GM19025 (cell line): ENCODE measurements around the gene KHSRP.

ENCODE experiments used
- ATAC-seq: cut with Tn5 transposase; IDR thresholded peaks from one replicate; pipeline ENCODE4 v1.9.1; 2021; ENCODE audit warnings: mild to moderate bottlenecking, low read depth, moderate library complexity; ENCODE audit not compliant: unreplicated experiment

Gene KHSRP

DNA sequence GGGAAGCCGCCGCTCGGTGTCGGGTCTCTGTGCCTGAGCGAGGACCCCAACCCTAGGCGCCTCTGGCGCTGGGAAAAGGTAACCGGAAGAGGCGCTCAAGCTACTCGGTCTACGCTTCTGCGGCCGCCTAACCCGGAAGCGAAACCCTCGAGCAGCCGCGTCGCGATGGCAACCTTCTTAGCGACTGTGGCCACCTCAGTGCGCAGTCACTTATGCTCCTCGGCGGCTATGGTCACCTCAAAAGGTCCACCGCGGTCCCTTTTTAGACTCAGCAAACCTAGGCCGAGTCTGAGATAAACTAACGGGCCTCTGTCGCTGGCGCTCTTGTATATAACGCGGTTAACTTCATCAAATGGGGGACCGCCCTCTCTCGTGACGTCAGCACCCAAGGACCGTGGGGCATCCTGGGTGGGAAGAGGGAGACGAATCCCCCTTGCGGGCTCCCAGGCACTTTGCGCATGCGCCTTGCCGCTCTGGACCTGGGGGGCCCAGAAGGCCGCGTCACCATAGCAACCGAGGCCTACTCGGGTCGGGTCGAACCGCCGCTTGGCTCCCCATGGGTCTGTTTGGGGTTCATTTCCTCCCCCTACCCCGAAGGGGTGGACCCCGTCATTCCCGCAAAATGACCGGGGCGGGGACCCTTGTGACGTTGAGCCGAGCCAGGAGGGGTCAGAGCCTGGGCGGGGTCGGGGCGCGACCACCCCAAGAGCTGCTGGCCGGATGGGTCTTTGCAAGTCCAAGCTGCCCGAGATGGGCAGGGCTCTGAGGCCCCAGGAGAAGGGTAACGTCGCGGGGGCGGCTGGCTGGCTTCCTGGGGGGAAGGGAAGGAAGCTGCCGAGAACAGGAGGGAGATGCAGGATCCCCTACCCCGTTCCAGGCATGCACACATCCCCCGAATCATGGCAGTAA, 31.3 kb downstream of the KHSRP start, which contains the start of gene GTF2F1:
TSS of gene GTF2F1 (minus strand) at position 91 of the 909 bp plus-strand sequence. CDS start 169 bp downstream, outside the sequence.
- ATAC-seq, result peak; percentile 79

DNA sequence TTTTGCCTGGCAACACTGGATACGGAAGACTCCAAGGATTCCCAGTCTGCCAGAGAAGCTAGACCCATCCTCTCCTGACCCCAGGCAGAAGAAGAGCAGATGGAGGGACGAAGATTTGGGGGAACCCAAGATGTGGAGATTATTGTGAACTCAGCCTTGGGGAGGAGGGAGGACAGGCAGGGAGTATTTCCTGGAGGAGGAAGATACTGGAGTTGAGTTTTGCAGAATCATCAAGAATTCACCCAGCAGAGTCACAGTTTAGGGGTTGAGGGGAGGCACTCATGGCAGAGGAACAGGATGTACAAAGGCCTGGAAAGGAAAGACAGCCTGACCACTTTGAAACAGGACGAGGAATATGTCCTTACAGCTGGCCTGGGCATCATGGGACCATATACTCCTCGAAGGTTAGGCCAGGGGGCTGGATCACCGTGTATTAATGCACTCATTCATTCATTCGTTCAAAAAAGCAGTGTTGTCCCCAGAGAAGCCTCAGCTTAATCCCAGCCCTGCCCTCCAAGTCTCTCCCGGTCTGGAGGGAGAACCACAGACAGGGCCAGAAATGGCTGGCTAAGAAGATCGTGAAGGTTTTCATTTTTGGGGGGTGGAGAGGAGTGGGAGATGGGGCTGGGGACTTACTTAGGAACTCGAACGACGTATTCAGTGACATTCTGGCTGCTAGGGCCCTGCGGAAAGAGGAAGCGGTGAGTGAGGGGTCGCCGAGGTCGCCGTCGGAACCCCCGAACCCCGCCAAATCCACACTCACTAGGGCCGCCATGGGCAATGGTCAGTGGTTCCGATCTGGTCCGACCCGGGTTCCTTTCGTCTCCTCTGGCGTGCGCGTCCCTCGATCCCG, 32.2 kb downstream of the KHSRP start:
- ATAC-seq, result no peak

DNA sequence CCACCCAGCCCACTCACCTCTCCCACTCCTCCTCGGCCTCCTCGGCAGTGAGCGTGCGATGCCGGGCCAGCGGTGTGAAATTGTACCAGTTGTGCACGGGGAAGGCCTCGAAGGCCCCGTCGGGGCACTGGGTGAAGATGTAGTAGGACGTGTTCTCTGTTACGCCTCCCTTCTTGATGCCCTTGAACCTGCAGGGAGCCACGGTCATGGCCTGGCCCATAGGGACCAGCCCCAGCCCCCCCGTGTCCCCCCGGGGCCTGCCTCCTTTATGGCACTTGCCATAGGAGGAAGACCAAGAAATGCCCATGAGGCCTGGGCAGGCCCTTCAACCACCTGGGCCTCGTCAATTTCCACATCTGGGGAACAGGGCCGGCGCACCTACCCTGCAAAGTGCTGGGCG, 37.2 kb downstream of the KHSRP start:
- ATAC-seq, result no peak

DNA sequence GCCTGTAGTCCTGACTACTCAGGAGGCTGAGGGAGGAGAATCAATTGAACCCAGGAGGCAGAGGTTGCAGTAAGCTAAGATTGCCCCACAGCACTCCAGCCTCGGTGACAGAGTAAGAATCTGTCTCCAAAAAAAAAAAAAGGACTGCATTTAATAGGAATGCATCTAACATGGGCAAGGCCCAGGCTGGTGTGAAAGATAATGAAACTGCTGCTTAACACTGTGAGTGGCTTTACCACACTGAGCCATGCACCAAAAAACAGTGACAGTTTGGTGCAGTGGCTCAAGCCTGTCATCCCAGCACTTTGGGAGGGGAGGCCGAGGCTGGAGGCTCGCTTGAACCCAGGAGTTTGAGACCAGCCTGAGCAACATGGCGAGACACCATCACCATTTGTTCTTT, 40.2 kb downstream of the KHSRP start:
- no peak for ATAC-seq

DNA sequence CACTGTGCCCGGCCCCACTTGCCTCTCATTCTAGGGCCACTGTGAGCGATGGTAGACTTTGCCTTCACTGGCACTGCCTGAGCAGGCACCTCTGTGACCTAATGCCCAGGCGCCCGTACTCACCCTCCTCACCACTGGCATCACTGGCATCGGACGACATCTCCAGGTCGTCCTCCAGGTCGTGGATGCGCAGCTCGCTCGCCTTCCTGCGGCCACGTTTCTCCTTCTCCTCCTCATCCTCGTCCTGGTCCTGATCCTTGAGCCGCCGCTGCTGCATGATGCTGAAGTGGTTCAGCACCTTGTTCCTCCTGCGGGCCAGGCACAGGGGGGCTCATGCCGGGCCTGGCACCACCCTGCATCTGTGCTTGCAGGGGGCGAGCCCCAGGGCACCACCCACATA, 41.4 kb downstream of the KHSRP start:
- no peak for ATAC-seq

DNA sequence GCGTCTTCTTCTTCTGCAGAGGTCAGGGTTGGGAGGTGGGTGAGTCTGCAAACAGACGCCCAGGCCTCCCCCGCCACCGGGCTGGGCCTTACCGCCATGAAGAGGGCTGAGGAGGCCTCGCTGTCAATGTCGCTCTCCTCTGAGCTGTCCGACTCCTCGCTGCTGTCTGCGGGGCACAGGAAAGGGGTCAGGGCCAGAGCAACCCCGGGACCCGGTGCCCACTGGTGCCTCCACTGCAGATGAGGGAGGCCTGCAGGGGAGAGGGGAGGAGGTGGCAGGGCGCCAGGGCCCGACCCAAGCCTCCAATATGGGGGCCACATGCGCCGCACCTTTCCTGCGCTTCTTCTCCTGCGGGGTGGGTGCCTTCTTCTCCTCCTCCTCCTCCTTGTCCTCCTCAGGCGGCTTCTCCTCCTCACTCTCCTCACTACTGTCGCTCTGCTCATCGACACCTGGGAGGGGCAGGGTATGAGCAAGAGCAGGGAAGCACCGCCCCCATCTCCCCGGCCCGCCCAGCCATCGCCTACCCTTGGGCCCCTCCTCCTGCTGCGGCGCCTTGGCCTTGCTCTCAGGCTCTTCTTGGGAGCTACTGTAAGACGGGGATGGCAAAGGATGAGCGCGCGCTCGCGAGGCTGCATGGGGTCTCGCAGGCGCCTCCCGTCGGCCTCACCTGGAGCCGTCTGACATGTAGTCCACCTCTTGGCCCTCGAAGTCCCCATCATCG, 43.4 kb downstream of the KHSRP start:
- no peak for ATAC-seq

DNA sequence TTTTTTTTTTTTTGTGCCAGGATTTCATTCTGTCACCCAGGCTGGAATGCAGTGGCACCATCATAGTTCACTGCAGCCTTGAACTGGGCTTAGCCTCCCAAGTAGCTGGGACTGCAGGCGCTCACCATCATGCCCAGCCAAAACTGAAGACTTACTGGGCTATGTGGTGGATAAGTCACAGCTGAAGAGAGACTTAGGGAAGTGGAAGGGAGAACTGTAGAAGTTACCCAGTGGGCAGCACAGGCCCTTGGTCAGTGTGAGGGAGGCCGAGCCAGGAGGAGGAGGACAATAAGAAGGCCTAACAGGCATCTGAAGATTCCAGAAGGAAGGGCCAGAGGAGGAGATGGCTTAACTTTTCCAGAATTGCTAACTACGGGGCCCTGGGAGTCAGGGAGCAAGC, 44.9 kb downstream of the KHSRP start:
- no peak for ATAC-seq

DNA sequence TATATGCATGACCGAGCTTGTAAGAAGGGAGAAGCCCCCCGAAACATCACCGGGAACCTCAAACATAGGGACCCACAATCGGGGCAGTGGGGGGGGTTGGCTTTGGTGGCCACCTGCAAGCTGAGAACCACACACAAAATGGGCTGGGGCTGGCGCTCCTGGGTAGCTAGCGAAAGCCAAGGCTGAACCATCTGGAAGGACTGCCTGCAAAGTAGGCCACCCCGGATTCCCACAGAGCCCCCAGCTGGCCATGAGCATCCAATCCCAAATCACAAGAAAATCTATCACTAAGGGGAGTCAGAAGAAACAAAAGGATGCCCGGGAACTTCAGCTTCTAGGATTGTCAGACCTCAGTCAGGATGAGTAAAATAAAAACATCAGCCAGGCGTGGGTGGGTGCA, 46.1 kb downstream of the KHSRP start:
- ATAC-seq, result no peak

DNA sequence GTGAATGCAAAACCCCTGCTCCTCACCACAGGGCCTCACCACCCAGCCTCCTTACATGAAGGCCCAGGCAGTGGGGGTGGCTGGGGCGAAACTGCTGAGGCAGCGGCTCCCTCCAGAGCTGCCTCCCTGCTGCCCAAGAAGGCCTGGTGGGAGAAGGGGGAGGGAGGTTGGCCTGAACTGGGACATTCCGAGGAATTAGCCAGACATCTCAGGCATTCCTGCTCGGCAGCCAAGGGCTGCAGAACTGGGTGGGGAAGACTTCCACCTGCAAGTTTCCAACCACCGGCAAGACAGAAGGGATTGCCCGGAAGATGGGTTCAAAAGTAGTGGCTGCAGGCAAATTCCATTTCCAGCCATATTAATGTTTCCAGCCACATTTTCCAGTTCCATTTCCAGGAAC, 46.6 kb downstream of the KHSRP start:
- ATAC-seq, result no peak

DNA sequence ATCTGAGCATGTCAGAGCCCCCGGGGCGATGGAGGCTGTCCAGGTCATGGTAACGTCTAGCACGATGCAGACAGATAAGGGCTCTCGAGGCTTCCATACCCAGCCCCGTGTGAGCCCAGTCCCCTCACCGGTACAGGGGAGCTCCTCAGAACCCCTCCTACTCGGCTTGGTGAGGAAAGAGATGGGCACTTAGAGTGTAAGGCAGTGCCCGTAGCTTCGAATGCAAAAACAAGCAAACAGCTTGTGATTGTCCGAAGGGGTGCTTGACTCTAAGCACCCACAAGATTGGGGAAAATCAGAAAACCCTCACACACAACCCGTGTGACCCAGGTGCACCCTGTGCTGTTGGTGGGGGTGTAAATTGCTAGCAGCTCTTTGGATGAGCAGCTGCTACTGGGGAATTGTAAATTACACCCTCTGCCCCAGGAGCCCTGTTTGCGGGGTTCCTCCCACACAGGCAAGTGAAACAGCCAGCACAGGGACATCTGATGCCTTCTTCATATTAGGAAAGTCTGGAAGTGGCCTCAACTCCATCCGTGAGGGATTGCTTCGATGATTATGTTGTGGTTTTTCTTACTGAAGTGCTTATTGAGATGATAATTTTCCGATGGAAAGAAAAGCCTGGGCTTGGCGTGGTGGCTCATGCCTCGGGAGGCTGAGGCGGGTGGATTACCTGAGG, 48.0 kb downstream of the KHSRP start:
- no peak for ATAC-seq

DNA sequence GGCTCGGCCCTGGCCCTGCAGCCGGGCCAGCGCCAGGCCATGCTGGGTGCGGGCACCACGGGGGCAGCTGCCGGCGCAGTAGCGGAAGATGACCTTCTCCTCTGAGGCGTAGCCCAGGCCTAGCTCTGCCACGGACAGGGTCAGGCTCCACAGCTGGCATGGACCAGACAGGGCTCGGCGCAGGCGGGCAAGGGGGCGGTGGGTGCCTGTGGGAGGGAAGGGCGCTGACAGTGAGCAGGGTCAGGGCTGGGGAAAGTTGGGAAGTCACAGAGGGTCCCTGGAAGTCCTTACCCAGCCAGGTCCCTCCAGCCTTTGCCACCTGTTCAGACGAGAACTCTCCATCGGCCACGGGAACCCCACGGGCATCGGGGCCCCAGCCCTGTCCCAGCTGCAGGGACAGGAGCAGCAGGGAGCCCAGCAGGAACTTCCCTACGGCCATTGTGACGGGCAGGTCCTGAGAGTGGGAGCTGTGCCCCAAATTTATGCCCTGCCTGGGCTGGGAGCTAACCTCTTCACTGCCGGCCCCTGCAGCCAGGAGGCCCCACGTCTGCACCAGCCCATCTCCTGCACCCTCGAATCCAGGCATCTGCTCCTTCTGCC, 49.1 kb downstream of the KHSRP start, which contains the start of gene PSPN:
TSS of gene PSPN (minus strand) at position 523 of the 600 bp plus-strand sequence. CDS start at position 439, 84 bp downstream.
- no peak for ATAC-seq

DNA sequence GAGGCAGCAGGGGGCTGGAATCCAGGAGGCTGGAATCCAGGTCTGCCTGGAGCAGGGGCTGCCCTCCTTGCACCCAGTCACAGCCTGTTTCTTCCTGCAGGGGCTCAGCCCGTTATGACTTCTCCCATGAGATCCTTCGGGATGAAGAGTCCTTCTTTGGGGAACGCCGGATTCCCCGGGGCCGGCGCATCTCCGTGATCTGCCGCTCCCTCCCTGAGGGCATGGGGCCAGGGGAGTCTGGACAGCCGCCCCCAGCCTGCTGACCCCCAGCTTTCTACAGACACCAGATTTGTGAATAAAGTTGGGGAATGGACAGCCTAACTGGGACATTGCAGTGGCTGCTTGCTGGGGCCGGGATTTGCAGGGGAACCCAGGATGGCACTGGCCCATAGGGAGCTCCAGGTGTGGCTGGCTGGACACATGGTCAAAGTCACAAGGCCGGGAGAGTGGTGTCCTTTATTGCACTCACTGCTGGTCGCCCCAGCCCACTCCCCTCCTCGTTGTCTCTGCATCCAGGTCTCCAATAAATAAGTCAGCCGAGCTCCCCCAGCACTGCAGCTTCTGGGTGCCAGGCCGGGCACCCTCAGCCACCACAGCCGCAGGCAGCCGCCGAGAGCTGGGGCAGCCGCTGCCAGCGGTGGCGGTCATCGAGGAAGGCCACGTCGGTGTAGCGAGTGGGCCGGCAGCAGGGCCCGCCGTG, 49.8 kb downstream of the KHSRP start:
- no peak for ATAC-seq

DNA sequence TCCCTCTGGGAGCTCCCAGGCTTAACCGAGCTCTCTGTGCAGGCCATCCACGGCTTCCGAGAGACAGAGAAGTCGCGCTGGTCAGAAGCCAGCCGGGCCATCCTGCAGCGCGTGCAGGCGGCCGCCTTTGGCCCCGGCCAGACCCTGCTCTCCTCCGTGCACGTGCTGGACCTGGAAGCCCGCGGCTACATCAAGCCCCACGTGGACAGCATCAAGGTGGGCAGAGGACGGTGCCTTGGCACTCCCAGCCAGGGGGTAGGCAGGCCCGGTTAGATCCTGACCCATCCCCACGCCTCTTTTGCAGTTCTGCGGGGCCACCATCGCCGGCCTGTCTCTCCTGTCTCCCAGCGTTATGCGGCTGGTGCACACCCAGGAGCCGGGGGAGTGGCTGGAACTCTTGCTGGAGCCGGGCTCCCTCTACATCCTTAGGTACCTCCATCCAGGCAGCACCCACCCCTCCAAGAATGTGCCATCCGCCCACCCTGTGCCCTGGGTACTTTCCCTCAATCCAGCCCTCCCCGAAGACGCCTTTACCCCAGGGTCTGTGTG, 50.4 kb downstream of the KHSRP start:
- ATAC-seq, result no peak

DNA sequence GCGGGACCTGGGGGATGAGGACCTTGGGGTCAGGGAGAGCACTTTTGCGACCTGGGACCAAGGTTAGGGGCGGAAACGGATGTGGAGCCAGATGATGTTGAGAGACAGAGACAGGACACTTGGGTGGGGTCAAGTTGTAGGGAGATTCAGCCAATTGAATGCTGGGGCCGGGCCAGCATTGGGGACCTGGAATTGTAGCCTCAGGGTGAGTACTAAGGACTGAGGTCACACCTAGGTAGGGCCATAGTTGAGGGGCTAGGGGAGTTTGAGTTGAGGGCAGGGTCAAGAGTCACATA, 50.9 kb downstream of the KHSRP start:
- ATAC-seq, result no peak

DNA sequence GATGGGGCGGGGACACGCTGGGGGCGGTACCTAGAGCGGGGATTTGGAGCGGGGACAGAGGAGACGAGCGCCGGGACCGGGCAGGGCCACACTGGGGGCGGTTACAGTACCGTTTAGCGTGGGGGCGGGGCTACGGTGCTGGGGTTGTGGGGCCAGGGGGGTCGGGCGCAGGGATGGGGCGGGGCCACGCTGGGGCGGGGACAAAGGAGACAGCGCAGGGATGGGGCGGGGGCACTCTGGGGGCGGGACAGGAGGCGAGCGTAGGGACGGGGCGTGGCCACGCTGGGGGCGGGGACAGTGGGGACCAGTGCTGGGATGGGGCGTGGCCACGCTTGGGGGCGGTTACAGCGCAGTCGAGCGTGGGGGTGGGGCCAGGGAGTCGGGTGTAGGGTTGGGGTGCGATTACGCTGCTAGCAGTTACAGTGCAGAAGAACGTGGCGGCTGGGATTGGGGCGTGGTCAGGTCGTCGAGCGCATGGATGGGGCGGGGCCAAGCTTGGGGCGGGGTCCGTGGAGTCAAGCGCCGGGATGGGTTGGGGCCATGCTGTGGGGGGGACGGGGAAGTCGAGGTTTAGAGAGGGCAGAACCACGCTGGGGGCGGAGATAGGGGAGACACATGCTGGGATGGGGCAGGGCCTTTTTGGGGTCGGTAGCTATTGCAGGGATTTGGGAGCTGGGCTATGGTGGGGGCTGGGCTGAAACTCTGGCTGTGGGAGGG, 51.4 kb downstream of the KHSRP start:
- peak; percentile 45 for ATAC-seq

DNA sequence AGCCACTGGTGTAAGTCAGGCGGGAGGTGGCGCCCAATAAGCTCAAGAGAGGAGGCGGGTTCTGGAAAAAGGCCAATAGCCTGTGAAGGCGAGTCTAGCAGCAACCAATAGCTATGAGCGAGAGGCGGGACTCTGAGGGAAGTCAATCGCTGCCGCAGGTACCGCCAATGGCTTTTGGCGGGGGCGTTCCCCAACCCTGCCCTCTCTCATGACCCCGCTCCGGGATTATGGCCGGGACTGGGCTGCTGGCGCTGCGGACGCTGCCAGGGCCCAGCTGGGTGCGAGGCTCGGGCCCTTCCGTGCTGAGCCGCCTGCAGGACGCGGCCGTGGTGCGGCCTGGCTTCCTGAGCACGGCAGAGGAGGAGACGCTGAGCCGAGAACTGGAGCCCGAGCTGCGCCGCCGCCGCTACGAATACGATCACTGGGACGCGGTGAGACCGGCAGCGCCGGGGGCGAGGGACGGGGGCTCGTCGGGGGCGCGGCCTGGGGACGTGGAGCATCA, 52.0 kb downstream of the KHSRP start, which contains the start of gene ALKBH7:
TSS of gene ALKBH7 (plus strand) at position 201 of the 502 bp plus-strand sequence. CDS start at position 228, 27 bp downstream.
- peak; percentile 70 for ATAC-seq

DNA sequence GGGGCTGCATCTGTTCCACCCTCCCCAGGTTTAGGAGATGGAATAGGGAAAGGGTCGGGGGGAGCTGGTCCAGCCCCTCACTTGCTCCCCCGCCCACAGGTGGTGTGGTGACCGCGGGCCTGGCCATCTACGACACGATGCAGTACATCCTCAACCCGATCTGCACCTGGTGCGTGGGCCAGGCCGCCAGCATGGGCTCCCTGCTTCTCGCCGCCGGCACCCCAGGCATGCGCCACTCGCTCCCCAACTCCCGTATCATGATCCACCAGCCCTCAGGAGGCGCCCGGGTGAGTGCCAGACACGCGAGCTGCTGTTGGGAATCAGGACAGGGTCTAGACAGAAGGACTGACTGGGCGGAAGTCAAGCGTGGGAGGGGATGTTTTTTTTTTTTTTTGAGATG, 60.3 kb downstream of the KHSRP start:
- ATAC-seq, result no peak
